ENCODE measurements around the gene KCNT1.

- TF ChIP-seq CTCF (optimal IDR thresholded peaks at IDR 0.05 in 1 of 3, IDR thresholded peaks at IDR 0.05 in 1 of 3, conservative IDR thresholded peaks at IDR 0.05 in 1 of 3; ENCODE audit: extremely low read depth in 1 of 3, insufficient read depth in 2 of 3, low read length in 3 of 3) (no peak), EZH2 (IDR thresholded peaks at IDR 0.05; ENCODE audit: low read length) (no peak)
Measured at GRCh38 chr9:135773530-135774238, 71.7 kb downstream of the KCNT1 start.

Measured in keratinocyte (primary cell).